ENCODE results near the gene ATXN7L1. TPM values are rescaled to one million over a fixed set of nuclear protein-coding genes. Genes with fewer than 3 reads are reported as not detected.

The ATXN7L1 gene
- total and polyA plus RNA-seq, 2 of the 4 experiments (the other 2 are of a cell fraction) = 3.5 to 4.3 TPM

- H2BK120ac ChIP-seq (ENCODE audit: low read depth, low read length) = no peak within 1 kb of the TSS
- H3K79me1 ChIP-seq (ENCODE audit: low read depth in 1 of 2, low read length in 2 of 2) = no peaks in the 10 kb centered on the region
- H3K4me3 ChIP-seq (ENCODE audit: insufficient read depth, low read depth, low read length) = peak within 1 kb of the TSS; percentile 37
- BruUV-seq (replicated peaks) = no TSS peak
- 0 out of 2 replicates have a peak within 1 kb of the TSS, but pooled peaks have one; percentile 6 for H3K18ac ChIP-seq (ENCODE audit: low read depth, low read length)
- no peak within 1 kb of the TSS for H2BK15ac ChIP-seq (ENCODE audit: low read depth, low read length)
- H4K20me1 ChIP-seq (ENCODE audit: insufficient read depth, low read length) = no peaks in the 10 kb centered on the region
- no peak within 1 kb of the TSS for H2BK5ac ChIP-seq (ENCODE audit: low read depth, low read length, poor library complexity, severe bottlenecking)
- no peak within 1 kb of the TSS for H4K91ac ChIP-seq (ENCODE audit: insufficient read depth, low read depth, low read length)
- dilution Hi-C loops (cut with HindIII; ENCODE audit: low sequenced_read_pairs, unreplicated experiment) = no loop called here
- ChIA-PET CTCF (interaction anchor here (0.7 kb wide), 1 partner anchor 63 kb away, joined by 3 read pairs; no protein-coding TSS in a partner anchor), POLR2A (ENCODE audit: unreplicated experiment) (no interaction called here)
- H3K4me1 ChIP-seq (ENCODE audit: control insufficient read depth, insufficient read depth, low read length) = no peaks in the 10 kb centered on the region
- H4K5ac ChIP-seq (ENCODE audit: low read depth, low read length) = peak within 1 kb of the TSS; percentile 65; the same call in 1 of the 2 replicates
- intact Hi-C loops (cut with micrococcal nuclease) = loop anchor here (10.0 kb wide), 1 partner anchor 464 kb away; no protein-coding TSS in a partner anchor
- peak; percentile 38 for DNase-seq
- no peak within 1 kb of the TSS for H2BK20ac ChIP-seq (ENCODE audit: low read depth, low read length)
- H3K9ac ChIP-seq (ENCODE audit: low read depth, low read length) = peak within 1 kb of the TSS; percentile 69; the same call in 1 of the 2 replicates
- no peaks in the 10 kb centered on the region for H3K27me3 ChIP-seq (ENCODE audit: control insufficient read depth, insufficient read depth, low read length)
- WGBS, 2 experiments (ENCODE audit: extremely low coverage in 2 of 2, insufficient read length in 1 of 2) = 17% methylated on average over 20 of the region's 36 CpGs; no CpG with 5 or more reads in 1 of the 2 experiments
- H3K27ac ChIP-seq (ENCODE audit: insufficient read depth, low read length) = no peak within 1 kb of the TSS
- no peak within 1 kb of the TSS for H2AK5ac ChIP-seq (ENCODE audit: low read depth, low read length)
- peak within 1 kb of the TSS; percentile 29; the same call in 1 of the 2 replicates for H3K4ac ChIP-seq (ENCODE audit: low read depth, low read length)
- no peak for TF ChIP-seq POLR2A (IDR thresholded peaks at IDR 0.05; ENCODE audit: low read depth, low read length)
- 0 out of 2 replicates have a peak, but pooled peaks have one; percentile 31 for TF ChIP-seq BHLHE40 (IDR thresholded peaks at IDR 0.05; ENCODE audit: low read depth, low read length)
- peak; percentile 86 for TF ChIP-seq USF2 (IDR thresholded peaks at IDR 0.05; ENCODE audit: low read depth, low read length)
- no peak within 1 kb of the TSS for H3K56ac ChIP-seq (ENCODE audit: extremely low read depth, insufficient read depth, low read length)
- no peaks in the 10 kb centered on the region for H3K9me1 ChIP-seq (ENCODE audit: insufficient read depth, low read length)
- peaks cover 2% of the 10 kb centered on the region for H3K9me3 ChIP-seq (ENCODE audit: control insufficient read depth, insufficient read depth, low read length)
- ATAC-seq (ENCODE audit: low read depth) = peak; percentile 94
- H2AK9ac ChIP-seq (replicated peaks; ENCODE audit: low read depth, low read length, poor library complexity) = peak within 1 kb of the TSS; percentile 73
- peak within 1 kb of the TSS; percentile 89 for H2AFZ ChIP-seq (replicated peaks; ENCODE audit: low read length, poor library complexity)
- H3K23ac ChIP-seq (ENCODE audit: low read depth, low read length) = peak within 1 kb of the TSS; percentile 86; the same call in 1 of the 2 replicates
- H3K4me2 ChIP-seq (ENCODE audit: low read depth, low read length) = peak within 1 kb of the TSS; percentile 78
- H4K8ac ChIP-seq (ENCODE audit: low read depth in 2 of 2, low read length in 2 of 2) = peak within 1 kb of the TSS in 1 of 2 experiments; percentile 90; a peak in 2 of 4 replicates
- H3K36me3 ChIP-seq (ENCODE audit: control insufficient read depth, insufficient read depth, low read length) = no peaks in the 10 kb centered on the region
- in situ Hi-C loops (cut with MboI; ENCODE audit: low sequenced_read_pairs) = no loop called here
- peak within 1 kb of the TSS; percentile 83 for H3K14ac ChIP-seq (replicated peaks; ENCODE audit: low read depth, low read length)
Observed at GRCh38 chr7:105581066-105581811, 295.2 kb downstream of the ATXN7L1 start, which contains the start of gene EFCAB10. EFCAB10 (minus strand) TSS chr7:105581493; CDS start chr7:105581463, 30 bp downstream.

Measured in IMR-90 (cell line).